Neural crest cell (in vitro differentiated cells): ENCODE measurements around the gene PCDH11X. TPM values are rescaled to one million over a fixed set of nuclear protein-coding genes. Genes with fewer than 3 reads are reported as not detected.
"Not testable (repeated sequence)": the region's sequence is repeated elsewhere in the genome, so short reads cannot be mapped to it uniquely, and the experiment has no call there.

Experiments used
- DNase-seq: peaks from one replicate; pipeline ENCODE4 v3.0.0; 2021; ENCODE audit warnings: low read depth, mixed read lengths, low spot score
- H3K27ac Mint-ChIP-seq: one replicate; pipeline ENCODE4 v1.8.0; 2021; ENCODE audit warnings: mild to moderate bottlenecking, mixed read lengths; ENCODE audit not compliant: unreplicated experiment
- H3K27me3 Mint-ChIP-seq: 2 replicates; pipeline ENCODE4 v1.8.0; 2021; ENCODE audit warnings: low read depth, mild to moderate bottlenecking, mixed read lengths
- H3K36me3 Mint-ChIP-seq: 2 replicates; pipeline ENCODE4 v1.8.0; 2021; ENCODE audit warnings: low read depth, mild to moderate bottlenecking, mixed read lengths
- H3K4me1 Mint-ChIP-seq: 2 replicates; pipeline ENCODE4 v1.8.0; 2021; ENCODE audit warnings: mixed read lengths
- H3K4me3 Mint-ChIP-seq: one replicate; pipeline ENCODE4 v1.8.0; 2021; ENCODE audit warnings: mild to moderate bottlenecking, mixed read lengths
- H3K9me3 Mint-ChIP-seq: 2 replicates; pipeline ENCODE4 v1.8.0; 2021; ENCODE audit warnings: mixed read lengths
- CTCF ChIP-seq: fragments of 200-600 bp; sonication (generic); conservative IDR thresholded peaks from 2 replicates; pipeline ENCODE4 v1.5.0; 2021; ENCODE audit warnings: antibody characterized with exemption, mild to moderate bottlenecking
- long read RNA-seq: library from polyadenylated mRNA; unstranded; transcript quantifications from one replicate; pipeline ENCODE4 v2.0.0, GENCODE V29; 2020
- total RNA-seq: library from RNA; stranded (reverse); gene quantifications from 2 replicates; pipeline ENCODE4 v1.2.1, GENCODE V29; 2021

The PCDH11X gene
- total RNA-seq = 1.9 TPM in 2 replicates
- long read RNA-seq, partial matches to known transcripts = 6 of 11 reads
- long read RNA-seq, other reads (novel, unspliced or antisense) = 5 of 11 reads

GRCh38 chrX:91779135-91779534 lies at the start of gene PCDH11X:
PCDH11X (plus strand) TSS chrX:91779375; CDS start chrX:91835505, 56,130 bp downstream.
- H3K27me3 Mint-ChIP-seq = peaks cover 65% of the 10 kb centered on the region
- peak within 1 kb of the TSS; percentile 91 for H3K4me3 Mint-ChIP-seq
- not testable (repeated sequence) for H3K36me3 Mint-ChIP-seq, H3K27ac Mint-ChIP-seq, H3K4me1 Mint-ChIP-seq, H3K9me3 Mint-ChIP-seq
- DNase-seq = peak; percentile 54

GRCh38 chrX:91747446-91747845 lies 31.7 kb upstream of the PCDH11X start:
- H3K36me3 Mint-ChIP-seq = not testable (repeated sequence)

GRCh38 chrX:91753022-91753421 lies 26.2 kb upstream of the PCDH11X start:
- not testable (repeated sequence) for H3K27ac Mint-ChIP-seq, H3K27me3 Mint-ChIP-seq, DNase-seq, H3K36me3 Mint-ChIP-seq, H3K4me1 Mint-ChIP-seq, H3K9me3 Mint-ChIP-seq, H3K4me3 Mint-ChIP-seq

More at GRCh38 chrX:91747446-91747845, 31.7 kb upstream of the PCDH11X start:
- not testable (repeated sequence) for H3K9me3 Mint-ChIP-seq, H3K4me1 Mint-ChIP-seq, H3K4me3 Mint-ChIP-seq, H3K27me3 Mint-ChIP-seq, DNase-seq, H3K27ac Mint-ChIP-seq

- TF ChIP-seq CTCF = peak; percentile 54
- not testable (repeated sequence) for H3K4me1 Mint-ChIP-seq, H3K9me3 Mint-ChIP-seq, H3K4me3 Mint-ChIP-seq, DNase-seq, H3K36me3 Mint-ChIP-seq, H3K27me3 Mint-ChIP-seq, H3K27ac Mint-ChIP-seq
Measured at GRCh38 chrX:91770619-91771488, 8.3 kb upstream of the PCDH11X start.

- DNase-seq, H3K9me3 Mint-ChIP-seq, H3K4me3 Mint-ChIP-seq, H3K36me3 Mint-ChIP-seq, H3K4me1 Mint-ChIP-seq, H3K27ac Mint-ChIP-seq: not testable (repeated sequence)
- peak; percentile 28 for TF ChIP-seq CTCF
- peaks cover 23% of the 10 kb centered on the region for H3K27me3 Mint-ChIP-seq
Measured at GRCh38 chrX:91773943-91774342, 5.2 kb upstream of the PCDH11X start.

GRCh38 chrX:91780008-91780407 lies 833 bp downstream of the PCDH11X start:
- not testable (repeated sequence) for H3K4me1 Mint-ChIP-seq, H3K9me3 Mint-ChIP-seq, H3K36me3 Mint-ChIP-seq, H3K27ac Mint-ChIP-seq, DNase-seq
- peaks cover 70% of the 10 kb centered on the region for H3K27me3 Mint-ChIP-seq
- H3K4me3 Mint-ChIP-seq = peak overlapping the region; percentile 91

- Mint-ChIP-seq H3K27me3 (peaks cover 77% of the 10 kb centered on the region), H3K4me3 (peak overlapping the region; percentile 91)
- not testable (repeated sequence) for H3K36me3 Mint-ChIP-seq, H3K4me1 Mint-ChIP-seq, H3K9me3 Mint-ChIP-seq, H3K27ac Mint-ChIP-seq, DNase-seq
Measured at GRCh38 chrX:91780698-91781097, 1.5 kb downstream of the PCDH11X start.

GRCh38 chrX:91781553-91782298 lies 2.6 kb downstream of the PCDH11X start:
- Mint-ChIP-seq H3K27ac (peak overlapping the region; percentile 68), H3K27me3 (peaks cover 75% of the 10 kb centered on the region), H3K4me3 (peak overlapping the region; percentile 91)
- H3K36me3 Mint-ChIP-seq, H3K9me3 Mint-ChIP-seq, H3K4me1 Mint-ChIP-seq: not testable (repeated sequence)
- peak; percentile 18 for DNase-seq

GRCh38 chrX:91782825-91783224 lies 3.6 kb downstream of the PCDH11X start:
- DNase-seq, H3K36me3 Mint-ChIP-seq, H3K4me1 Mint-ChIP-seq, H3K27ac Mint-ChIP-seq, H3K9me3 Mint-ChIP-seq: not testable (repeated sequence)
- Mint-ChIP-seq H3K4me3 (peak overlapping the region; percentile 91), H3K27me3 (peaks cover 67% of the 10 kb centered on the region)

GRCh38 chrX:91817537-91817936 lies 38.4 kb downstream of the PCDH11X start:
- H3K36me3 Mint-ChIP-seq, H3K9me3 Mint-ChIP-seq, H3K4me1 Mint-ChIP-seq, DNase-seq, H3K27me3 Mint-ChIP-seq, H3K27ac Mint-ChIP-seq, H3K4me3 Mint-ChIP-seq: not testable (repeated sequence)

GRCh38 chrX:91825321-91825720 lies 46.1 kb downstream of the PCDH11X start:
- H3K27ac Mint-ChIP-seq, H3K36me3 Mint-ChIP-seq, H3K4me3 Mint-ChIP-seq, H3K27me3 Mint-ChIP-seq, H3K9me3 Mint-ChIP-seq, H3K4me1 Mint-ChIP-seq, DNase-seq: not testable (repeated sequence)
